Activated CD8-positive, alpha-beta memory T cell treated with anti-CD3 and anti-CD28 coated beads, Interleukin-2, amount 10 ng/mL, durations not matched to agents 7 days and 5 days (primary cell): ENCODE results near the gene WT1. TPM values are rescaled to one million over a fixed set of nuclear protein-coding genes. Genes with fewer than 3 reads are reported as not detected.

ENCODE experiments used
- ATAC-seq: fragments of 150-1000 bp; cut with Tn5 transposase; one replicate; pipeline ENCODE4 v1.10.0; 2021; ENCODE audit warnings: moderate library complexity
- CTCF ChIA-PET: fragments of 350-600 bp; sonication (Branson Sonifier 250); formaldehyde crosslinking; loops from one replicate; lab custom pipeline; 2021; ENCODE audit warnings: antibody characterized with exemption; lab: Charles Lee
- DNase-seq: peaks from one replicate; pipeline ENCODE4 v3.0.0-alpha.2; 2020
- H3K27ac Mint-ChIP-seq: one replicate; pipeline ENCODE4 v1.8.0; 2021; ENCODE audit warnings: mild to moderate bottlenecking, mixed read lengths
- H3K27me3 Mint-ChIP-seq: one replicate; pipeline ENCODE4 v1.8.0; 2021; ENCODE audit warnings: mixed read lengths
- H3K36me3 Mint-ChIP-seq: one replicate; pipeline ENCODE4 v1.8.0; 2021; ENCODE audit warnings: mild to moderate bottlenecking, mixed read lengths
- H3K4me1 Mint-ChIP-seq: one replicate; pipeline ENCODE4 v1.8.0; 2021; ENCODE audit warnings: mixed read lengths
- H3K4me3 Mint-ChIP-seq: one replicate; pipeline ENCODE4 v1.8.0; 2021; ENCODE audit warnings: mild to moderate bottlenecking, moderate library complexity, mixed read lengths
- H3K9me3 Mint-ChIP-seq: one replicate; pipeline ENCODE4 v1.8.0; 2022; ENCODE audit warnings: low read depth, mixed read lengths
- total RNA-seq, 2 experiments: library from RNA; stranded (reverse); gene quantifications; one replicate each; pipeline ENCODE4 v1.2.3, GENCODE V29; 2021

Gene WT1
- total RNA-seq, 2 experiments from 2014 or later = not detected

DNA sequence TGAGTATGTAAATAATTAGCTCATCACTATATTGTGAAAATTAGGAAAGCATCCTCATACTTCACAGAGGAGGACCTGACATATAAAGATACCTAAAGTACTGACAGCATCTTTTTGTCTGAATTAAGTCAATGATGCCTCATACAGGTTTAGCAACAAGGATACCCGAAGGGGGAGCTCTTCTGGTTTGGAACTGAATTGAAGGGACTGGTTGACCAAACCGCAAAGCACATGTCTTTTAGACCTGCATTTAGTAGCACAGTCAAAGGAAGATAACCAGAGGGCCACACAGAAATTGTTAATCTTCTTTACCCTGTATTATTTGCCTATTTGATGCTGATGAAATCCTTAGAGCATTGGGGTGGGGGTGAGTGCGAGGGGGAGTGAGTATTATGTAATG, 12.9 kb upstream of the WT1 start:
- Mint-ChIP-seq H3K27me3 (peaks cover 22% of the 10 kb centered on the region), H3K4me3 (no peak overlapping the region), H3K4me1 (no peaks in the 10 kb centered on the region), H3K9me3 (no peaks in the 10 kb centered on the region), H3K27ac (no peak overlapping the region), H3K36me3 (no peaks in the 10 kb centered on the region)
- CTCF ChIA-PET = no interaction called here
- ATAC-seq (no peak), DNase-seq (no peak)

GRCh38 chr11:32447252-32447651, 11.9 kb upstream of the WT1 start:
- ATAC-seq (no peak), DNase-seq (no peak)
- H3K4me3 Mint-ChIP-seq = no peak overlapping the region
- no peak overlapping the region for H3K27ac Mint-ChIP-seq
- no peaks in the 10 kb centered on the region for H3K9me3 Mint-ChIP-seq
- H3K4me1 Mint-ChIP-seq = no peaks in the 10 kb centered on the region
- H3K27me3 Mint-ChIP-seq = peaks cover 29% of the 10 kb centered on the region
- CTCF ChIA-PET = no interaction called here
- no peaks in the 10 kb centered on the region for H3K36me3 Mint-ChIP-seq

DNA sequence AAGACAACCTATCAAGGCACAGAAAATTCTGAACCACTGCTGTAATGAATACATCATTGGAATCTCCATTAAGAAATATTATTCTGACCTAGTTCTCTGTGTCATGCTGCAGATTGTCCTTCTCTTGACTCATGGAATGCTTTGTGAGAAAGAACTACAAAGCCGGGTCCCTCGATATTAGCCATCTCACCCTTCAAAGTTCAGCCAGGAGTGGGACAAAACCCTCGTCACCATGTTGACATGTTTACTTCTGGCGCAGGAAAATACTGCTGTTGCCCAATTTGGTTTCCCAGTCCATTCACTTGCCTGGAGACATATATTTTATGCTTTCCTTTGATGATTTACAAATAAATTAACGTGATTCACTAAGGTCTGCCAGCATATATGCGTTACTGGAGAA, 10.9 kb upstream of the WT1 start:
- no peak for ATAC-seq
- CTCF ChIA-PET = no interaction called here
- Mint-ChIP-seq H3K9me3 (no peaks in the 10 kb centered on the region), H3K36me3 (no peaks in the 10 kb centered on the region), H3K27me3 (peaks cover 39% of the 10 kb centered on the region), H3K4me3 (no peak overlapping the region), H3K4me1 (no peaks in the 10 kb centered on the region), H3K27ac (no peak overlapping the region)
- no peak for DNase-seq

DNA sequence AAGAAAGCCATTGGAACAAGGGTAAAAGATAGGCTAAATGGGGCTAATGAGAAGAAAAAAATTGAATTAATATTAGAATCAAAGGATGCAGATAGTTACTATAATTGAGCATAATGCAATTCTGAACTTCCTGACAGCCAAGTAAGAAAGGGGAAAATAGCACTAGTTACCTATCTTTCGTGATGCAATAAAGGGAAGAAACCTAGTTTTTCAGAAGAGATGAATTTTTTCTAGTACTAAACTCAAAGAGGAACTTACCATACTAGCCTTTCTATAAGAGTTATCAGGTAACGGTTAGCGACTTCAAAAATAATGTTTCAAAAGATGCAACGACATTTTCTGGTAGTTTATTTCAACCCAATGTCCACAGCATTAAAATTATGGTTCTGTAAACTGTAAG, 8.8 kb upstream of the WT1 start:
- Mint-ChIP-seq H3K4me1 (no peaks in the 10 kb centered on the region), H3K9me3 (no peaks in the 10 kb centered on the region), H3K36me3 (no peaks in the 10 kb centered on the region), H3K4me3 (no peak overlapping the region), H3K27me3 (peaks cover 56% of the 10 kb centered on the region), H3K27ac (no peak overlapping the region)
- DNase-seq (no peak), ATAC-seq (no peak)
- CTCF ChIA-PET = no interaction called here

- CTCF ChIA-PET = no interaction called here
- Mint-ChIP-seq H3K9me3 (no peaks in the 10 kb centered on the region), H3K36me3 (no peaks in the 10 kb centered on the region), H3K4me1 (peaks cover 8% of the 10 kb centered on the region), H3K27ac (no peak overlapping the region), H3K27me3 (peaks cover 79% of the 10 kb centered on the region), H3K4me3 (no peak overlapping the region)
- DNase-seq (no peak), ATAC-seq (no peak)
These were observed 5.6 kb upstream of the WT1 start for GRCh38 chr11:32440916-32441315.

GRCh38 chr11:32440312-32440908, 5.1 kb upstream of the WT1 start:
- Mint-ChIP-seq H3K27ac (no peak overlapping the region), H3K27me3 (peaks cover 82% of the 10 kb centered on the region), H3K9me3 (no peaks in the 10 kb centered on the region), H3K36me3 (no peaks in the 10 kb centered on the region), H3K4me1 (peaks cover 11% of the 10 kb centered on the region), H3K4me3 (no peak overlapping the region)
- CTCF ChIA-PET = no interaction called here
- ATAC-seq (no peak), DNase-seq (no peak)

- peak overlapping the region; percentile 54 for H3K27ac Mint-ChIP-seq
- peaks cover 11% of the 10 kb centered on the region for H3K4me1 Mint-ChIP-seq
- peaks cover 83% of the 10 kb centered on the region for H3K27me3 Mint-ChIP-seq
- no peaks in the 10 kb centered on the region for H3K9me3 Mint-ChIP-seq
- H3K4me3 Mint-ChIP-seq = no peak overlapping the region
- no peaks in the 10 kb centered on the region for H3K36me3 Mint-ChIP-seq
- no peak for DNase-seq
- CTCF ChIA-PET = no interaction called here
- no peak for ATAC-seq
These were observed 4.3 kb upstream of the WT1 start for GRCh38 chr11:32439501-32440210.

GRCh38 chr11:32438866-32439489, 3.6 kb upstream of the WT1 start:
- peaks cover 86% of the 10 kb centered on the region for H3K27me3 Mint-ChIP-seq
- H3K4me1 Mint-ChIP-seq = peaks cover 12% of the 10 kb centered on the region
- DNase-seq (no peak), ATAC-seq (no peak)
- CTCF ChIA-PET = no interaction called here
- H3K9me3 Mint-ChIP-seq = no peaks in the 10 kb centered on the region
- no peaks in the 10 kb centered on the region for H3K36me3 Mint-ChIP-seq
- H3K27ac Mint-ChIP-seq = no peak overlapping the region
- H3K4me3 Mint-ChIP-seq = no peak overlapping the region

- DNase-seq = no peak
- CTCF ChIA-PET = no interaction called here
These were observed 3.1 kb upstream of the WT1 start for GRCh38 chr11:32438346-32438865.

DNA sequence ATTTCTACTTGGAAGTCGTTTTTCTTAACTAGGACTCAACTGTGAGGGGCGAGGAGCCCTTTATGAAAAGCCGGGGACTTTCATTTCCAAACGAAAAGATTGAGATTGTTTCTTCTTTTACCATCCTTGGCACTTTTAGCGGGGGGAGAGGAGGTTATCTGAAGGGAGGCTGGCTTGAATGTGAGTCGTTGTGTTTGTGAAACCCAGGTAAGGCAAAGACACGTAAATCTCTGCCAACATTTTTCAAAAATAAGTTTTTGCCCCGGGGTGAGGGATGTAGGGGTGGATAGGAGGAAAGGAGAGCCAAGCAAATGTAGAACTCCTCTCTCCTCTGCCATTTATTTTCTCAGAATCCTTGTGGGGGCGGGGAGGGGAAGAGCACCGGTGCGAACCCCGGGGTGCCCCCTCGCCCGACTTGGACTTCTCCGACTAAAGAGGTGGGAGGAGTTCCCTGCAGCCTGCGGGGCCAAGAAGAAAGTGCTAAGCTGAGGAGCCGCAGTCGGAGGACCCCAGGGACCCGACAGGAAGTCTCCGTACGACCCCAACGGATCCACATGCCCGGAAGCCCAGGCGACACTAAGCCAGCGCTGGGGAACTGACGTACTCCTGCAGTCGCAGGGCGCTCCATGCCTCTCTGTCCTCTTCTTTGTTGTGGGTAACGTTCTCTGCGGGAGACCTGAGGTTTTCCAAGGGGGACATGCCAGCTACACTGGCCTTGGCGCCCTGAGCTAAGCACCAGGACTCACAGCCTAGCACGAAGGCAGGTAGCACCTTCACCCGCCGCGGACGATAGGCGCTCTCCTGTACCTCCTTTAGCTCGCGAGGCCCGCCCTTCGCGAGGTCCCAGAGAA, 2.4 kb upstream of the WT1 start:
- peaks cover 23% of the 10 kb centered on the region for H3K4me1 Mint-ChIP-seq
- no peaks in the 10 kb centered on the region for H3K9me3 Mint-ChIP-seq
- peak overlapping the region; percentile 23 for H3K4me3 Mint-ChIP-seq
- CTCF ChIA-PET = no interaction called here
- H3K36me3 Mint-ChIP-seq = no peaks in the 10 kb centered on the region
- H3K27me3 Mint-ChIP-seq = peaks cover 91% of the 10 kb centered on the region
- ATAC-seq (no peak), DNase-seq (no peak)
- no peak overlapping the region for H3K27ac Mint-ChIP-seq

More at GRCh38 chr11:32438346-32438865, 3.1 kb upstream of the WT1 start:
- Mint-ChIP-seq H3K27ac (no peak overlapping the region), H3K4me1 (peaks cover 16% of the 10 kb centered on the region), H3K4me3 (no peak overlapping the region), H3K9me3 (no peaks in the 10 kb centered on the region), H3K36me3 (no peaks in the 10 kb centered on the region), H3K27me3 (peaks cover 91% of the 10 kb centered on the region)
- no peak for ATAC-seq

- Mint-ChIP-seq H3K4me3 (no peak overlapping the region), H3K36me3 (peaks cover 2% of the 10 kb centered on the region), H3K27ac (no peak overlapping the region), H3K27me3 (peaks cover 91% of the 10 kb centered on the region), H3K9me3 (no peaks in the 10 kb centered on the region), H3K4me1 (peaks cover 23% of the 10 kb centered on the region)
- CTCF ChIA-PET = no interaction called here
- ATAC-seq (no peak), DNase-seq (no peak)
These were observed 1.6 kb upstream of the WT1 start for GRCh38 chr11:32436751-32437494.

DNA sequence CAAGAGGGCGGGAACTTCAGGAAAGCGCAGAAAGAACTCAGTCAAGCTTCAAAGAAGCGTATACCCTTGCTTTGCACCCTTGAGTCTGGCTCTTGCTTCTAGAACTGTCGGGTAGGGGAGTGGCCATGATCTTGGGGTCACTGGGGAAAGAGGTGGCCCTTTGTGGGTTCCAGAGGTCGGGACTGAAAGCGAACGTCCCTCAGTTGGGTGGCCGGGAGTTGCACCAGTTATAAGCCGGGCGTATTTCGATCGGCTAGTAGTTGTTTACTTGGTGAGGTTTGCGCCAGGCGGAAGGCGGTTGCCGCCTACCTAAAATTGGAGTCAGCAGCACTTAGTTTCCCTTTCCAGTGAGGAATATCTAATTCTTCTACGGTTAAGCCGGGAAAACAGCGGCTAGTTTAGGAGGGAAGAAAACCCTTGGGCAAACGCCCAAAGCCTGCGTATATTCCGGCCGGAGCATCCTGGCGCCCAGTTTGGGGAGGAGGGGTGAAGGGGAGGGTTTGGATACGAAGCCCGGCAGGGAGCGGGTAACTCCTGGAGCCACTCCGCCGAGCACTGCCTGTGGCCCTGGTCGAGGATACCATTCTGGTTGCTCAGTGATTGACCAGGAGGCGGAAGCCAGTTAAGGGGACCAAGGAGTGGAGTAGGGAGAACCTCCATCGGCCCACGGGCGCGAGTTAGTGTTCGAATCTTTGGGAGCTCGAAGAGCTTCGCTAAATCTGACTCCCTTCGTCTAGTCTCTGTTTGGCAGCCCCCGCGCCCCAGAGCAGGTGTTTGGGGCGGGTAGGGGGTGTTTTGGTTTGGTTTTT, 807 bp upstream of the WT1 start:
- Mint-ChIP-seq H3K27ac (peak overlapping the region; percentile 18), H3K4me1 (peaks cover 23% of the 10 kb centered on the region), H3K4me3 (peak overlapping the region; percentile 19), H3K36me3 (peaks cover 2% of the 10 kb centered on the region), H3K27me3 (peaks cover 90% of the 10 kb centered on the region), H3K9me3 (no peaks in the 10 kb centered on the region)
- ATAC-seq = no peak
- DNase-seq = no peak
- CTCF ChIA-PET = no interaction called here
